PFSK-1 (cell line): Measurements from ENCODE around the gene LONP2.

ENCODE experiments used
- FOXP2 ChIP-seq: optimal IDR thresholded peaks from 2 replicates; pipeline ENCODE3; 2011; ENCODE audit warnings: borderline replicate concordance, control low read depth, inconsistent platforms; ENCODE audit not compliant: insufficient read depth; ENCODE audit errors: extremely low read length, extremely low read depth
- POLR2AphosphoS5 ChIP-seq: IDR thresholded peaks from 2 replicates; pipeline ENCODE4 v1.6.1; 2012; ENCODE audit warnings: low read depth, mild to moderate bottlenecking, control low read depth, low read length, moderate library complexity
- REST ChIP-seq, 2 experiments: IDR thresholded peaks; 2 replicates each; pipeline versions ENCODE4 v1.6.1 to v1.8.0; 2011 to 2012; ENCODE audit warnings: low read depth in 2 of 2, low read length in 2 of 2, control low read depth in 1 of 2, inconsistent platforms in 1 of 2, mild to moderate bottlenecking in 1 of 2, moderate library complexity in 1 of 2; ENCODE audit not compliant: insufficient read depth in 1 of 2
- SIN3A ChIP-seq: IDR thresholded peaks from 2 replicates; pipeline ENCODE4 v1.6.1; 2012; ENCODE audit warnings: mild to moderate bottlenecking, low read length, moderate library complexity, borderline replicate concordance; ENCODE audit not compliant: insufficient read depth
- TAF1 ChIP-seq: IDR thresholded peaks from 2 replicates; pipeline ENCODE4 v1.6.1; 2012; ENCODE audit warnings: low read length, control low read depth, borderline replicate concordance; ENCODE audit not compliant: insufficient read depth

Gene LONP2

DNA sequence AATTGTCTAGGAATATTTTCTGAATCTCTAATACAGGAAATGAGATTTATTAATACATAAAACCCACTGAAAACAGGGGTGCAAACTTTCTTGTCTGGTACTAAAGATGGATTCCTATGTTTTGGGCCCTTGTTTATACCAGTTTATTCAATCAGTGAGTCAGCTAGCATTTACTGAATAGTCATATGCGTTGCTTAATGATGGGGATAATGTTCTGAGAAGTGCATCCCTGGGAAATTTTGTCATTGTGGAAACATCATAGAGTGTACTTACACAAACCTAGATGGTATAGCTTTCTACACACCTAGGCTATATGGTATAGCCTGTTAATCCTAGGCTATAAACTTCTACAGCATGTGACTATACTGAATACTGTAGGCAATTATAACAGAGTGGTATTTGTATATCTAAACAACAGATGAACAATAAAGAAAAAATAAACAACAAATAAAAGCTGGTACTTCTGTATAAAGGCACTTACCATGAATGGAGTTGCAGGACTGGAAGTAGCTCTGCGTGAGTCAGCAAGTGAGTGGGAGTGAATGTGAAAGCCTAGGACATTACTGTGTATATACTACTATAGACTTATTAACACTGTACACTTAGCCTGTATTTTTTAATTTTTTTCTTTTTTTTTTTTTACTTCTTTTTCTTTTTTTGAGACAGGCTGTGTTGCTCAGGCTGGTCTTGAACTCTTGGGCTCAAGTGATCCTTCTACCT, 77.4 kb downstream of the LONP2 start:
- TF ChIP-seq REST (IDR thresholded peaks at IDR 0.05; ENCODE audit: insufficient read depth in 1 of 2, low read depth in 2 of 2, low read length in 2 of 2) (no peak), TAF1 (no peak), FOXP2 (no peak), SIN3A (no peak), POLR2AphosphoS5 (no peak)

DNA sequence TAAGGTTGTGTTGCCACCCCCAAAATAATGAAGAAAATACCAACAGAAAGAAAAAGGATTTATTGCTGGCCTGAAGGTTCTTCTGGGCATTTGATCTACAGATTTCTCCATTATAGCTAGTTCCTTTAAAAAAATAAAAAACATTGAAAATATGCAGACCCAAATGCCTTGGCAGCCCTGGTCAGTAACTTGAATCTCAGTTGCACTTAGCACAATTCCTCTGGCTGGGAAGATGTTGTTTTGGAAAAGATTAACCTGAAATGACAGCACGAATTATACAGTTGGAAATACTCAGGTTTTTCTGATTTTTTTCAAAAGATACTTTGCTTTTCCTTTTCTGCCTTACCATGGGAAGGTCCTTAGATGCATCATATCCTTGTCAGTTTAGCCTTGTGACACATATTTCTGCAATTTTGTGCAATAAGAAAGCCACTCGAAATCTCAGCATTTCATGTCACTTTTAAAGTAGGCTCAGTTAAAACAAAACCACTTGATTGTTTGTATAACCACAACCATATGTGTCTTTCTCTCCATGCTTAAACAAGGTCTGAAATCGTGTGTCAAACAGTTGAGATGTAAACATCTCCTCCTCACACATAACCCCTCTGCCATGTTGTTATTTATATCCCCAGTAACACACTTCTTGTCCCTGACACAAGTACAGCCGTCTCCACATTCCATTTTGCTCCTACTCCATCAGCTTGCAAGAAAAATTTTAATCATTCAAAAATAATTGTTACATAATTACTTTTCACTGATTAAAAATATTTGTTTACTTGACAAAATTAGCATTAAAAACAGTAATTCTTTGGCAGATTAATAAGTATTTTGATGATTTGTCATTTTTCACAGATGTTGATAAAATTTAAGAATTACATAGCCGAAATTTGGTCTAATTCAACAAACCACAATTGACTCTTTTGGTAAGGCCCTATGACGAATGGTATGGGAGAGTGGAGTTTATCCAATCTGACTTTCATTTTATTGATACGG, 80.0 kb downstream of the LONP2 start:
- no peak for TF ChIP-seq POLR2AphosphoS5
- TF ChIP-seq FOXP2: no peak
- no peak for TF ChIP-seq SIN3A

DNA sequence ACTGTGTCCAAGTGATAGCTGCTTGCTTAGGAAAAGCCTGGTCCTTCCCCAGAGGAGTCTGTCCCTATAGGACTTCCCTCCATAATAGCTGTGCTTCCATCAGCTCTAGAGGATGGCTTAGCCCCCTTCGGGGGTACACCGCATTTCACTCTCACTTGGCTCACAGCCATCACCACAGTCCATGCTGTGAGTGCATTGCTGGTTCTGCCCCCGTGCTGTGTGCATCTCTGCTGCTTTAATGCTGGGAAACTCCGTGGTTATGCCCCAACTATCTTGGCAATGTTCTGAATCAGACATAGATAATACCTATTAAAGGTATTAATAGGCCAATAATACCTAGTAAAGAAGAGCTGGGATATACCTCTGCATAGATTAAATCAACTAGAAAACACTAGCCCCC, 82.8 kb downstream of the LONP2 start:
- TF ChIP-seq POLR2AphosphoS5 (no peak), TAF1 (no peak), SIN3A (no peak), FOXP2 (no peak), REST (IDR thresholded peaks at IDR 0.05; ENCODE audit: insufficient read depth in 1 of 2, low read depth in 2 of 2, low read length in 2 of 2) (no peak)

DNA sequence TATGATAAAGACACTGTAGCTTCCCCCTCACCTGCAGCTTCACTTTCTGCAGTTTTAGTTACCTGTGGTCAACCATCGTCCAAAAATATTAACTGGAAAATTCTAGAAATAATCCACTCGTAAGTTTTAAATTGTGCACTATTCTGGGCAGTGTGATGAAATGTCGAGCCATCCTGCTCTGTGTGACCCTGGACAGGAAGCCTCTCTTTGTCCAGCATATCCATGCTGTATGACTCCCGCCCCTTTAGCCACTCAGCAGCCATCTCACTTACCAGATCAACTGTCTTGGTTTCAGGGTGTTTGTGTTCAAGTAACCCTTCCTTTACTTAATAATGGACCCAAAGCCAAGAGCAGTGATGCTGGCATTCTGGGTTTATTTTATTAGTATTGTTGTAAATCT, 85.0 kb downstream of the LONP2 start:
- TF ChIP-seq SIN3A (no peak), POLR2AphosphoS5 (no peak), REST (IDR thresholded peaks at IDR 0.05; ENCODE audit: insufficient read depth in 1 of 2, low read depth in 2 of 2, low read length in 2 of 2) (no peak), FOXP2 (no peak), TAF1 (no peak)

DNA sequence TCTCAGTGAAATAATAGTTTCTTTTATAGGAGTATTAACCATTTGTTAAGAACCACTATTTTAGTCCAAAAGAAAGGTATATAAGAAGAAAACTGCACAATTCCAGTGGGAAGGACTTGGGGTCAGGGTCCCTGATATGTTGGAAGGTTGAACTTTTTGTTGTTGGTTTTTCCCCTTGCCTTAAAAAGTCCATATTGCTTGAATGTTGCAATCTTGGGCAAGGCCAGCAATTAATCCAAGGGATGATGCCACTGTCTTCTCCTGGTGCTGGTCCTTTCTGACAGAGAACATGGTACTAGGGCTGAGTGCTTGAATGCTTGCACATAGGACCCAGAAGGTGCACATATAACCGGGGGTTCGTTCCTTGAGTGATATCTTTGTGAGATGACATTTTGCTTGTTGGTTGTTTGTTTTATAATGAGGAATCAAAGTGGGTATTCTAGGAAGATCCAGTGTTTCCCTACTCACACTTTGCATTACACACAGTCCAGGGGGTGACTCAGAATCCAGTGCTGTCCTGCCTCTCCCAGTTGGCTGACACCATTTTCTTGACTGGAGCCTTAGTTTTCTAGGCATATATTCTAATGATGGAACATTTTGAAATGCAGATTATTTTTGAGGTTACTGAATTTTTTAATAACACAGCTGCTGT, 86.2 kb downstream of the LONP2 start:
- TF ChIP-seq REST (IDR thresholded peaks at IDR 0.05; ENCODE audit: insufficient read depth in 1 of 2, low read depth in 2 of 2, low read length in 2 of 2): no peak
